NCI-H1417 treated with DMSO at 0.1 percent for 48 hours (cell line): ENCODE data around the gene GALNT18.

Source experiments
- DNase-seq: peaks from one replicate; lab custom pipeline; 2025; lab: John Stamatoyannopoulos, UW

Gene GALNT18

DNA sequence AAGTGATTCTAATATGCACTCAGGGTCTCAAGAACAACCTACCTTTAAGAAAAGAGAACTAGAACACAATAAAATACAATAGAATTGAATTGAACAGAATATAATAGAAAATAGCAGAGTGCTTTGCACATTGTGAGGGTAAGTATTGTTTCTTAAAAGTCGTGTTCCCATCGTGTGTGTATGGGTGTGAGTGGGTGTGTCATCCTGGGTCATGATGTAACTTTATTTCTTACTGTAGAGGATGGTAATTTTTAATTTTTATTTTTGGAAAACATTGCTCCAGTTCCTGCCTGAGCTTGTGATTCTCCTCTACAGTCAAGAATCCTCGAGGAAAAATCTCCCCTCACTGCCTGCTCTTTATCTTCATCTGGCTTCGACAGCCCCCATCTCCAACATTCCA lies 193.1 kb downstream of the GALNT18 start:
- no peak for DNase-seq

DNA sequence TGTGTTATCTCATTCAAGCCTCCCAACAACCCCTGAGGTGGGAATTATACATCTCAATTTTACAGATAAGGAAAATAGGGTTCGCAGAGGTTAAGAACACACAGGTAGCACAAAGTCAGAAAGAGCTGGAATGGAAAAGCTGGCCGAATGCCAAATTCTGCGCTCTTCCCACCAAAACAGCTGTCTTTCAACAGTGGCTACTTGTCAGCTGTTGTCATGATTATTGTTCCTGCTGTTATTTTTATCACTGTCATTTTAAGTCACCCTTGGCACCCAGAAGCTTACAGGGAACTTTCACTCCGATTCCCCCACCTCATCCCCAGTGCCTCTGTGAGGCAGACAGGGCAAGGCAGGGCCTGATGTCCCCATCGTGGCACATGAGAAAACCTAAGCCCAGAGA lies 194.3 kb downstream of the GALNT18 start:
- DNase-seq, result peak; percentile 2

DNA sequence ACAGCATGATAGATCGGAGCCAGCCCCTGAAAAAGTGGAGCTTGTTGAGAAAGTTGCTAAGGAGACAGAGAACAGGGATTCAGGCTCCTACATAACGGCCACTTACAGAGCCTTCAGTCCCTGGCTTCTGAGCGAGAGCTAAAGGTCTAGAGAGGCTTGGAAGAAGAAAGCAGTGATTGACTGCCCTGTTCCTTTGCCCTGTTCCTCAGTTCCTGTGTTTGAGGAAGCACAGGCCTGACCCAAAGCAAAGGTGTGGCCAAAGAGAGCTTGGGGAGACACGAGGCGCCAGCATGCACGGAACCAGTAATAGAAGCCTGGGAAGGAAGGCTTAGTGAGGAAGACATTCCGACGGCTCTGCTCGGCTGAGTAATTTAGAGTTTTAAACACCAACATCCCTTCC lies 194.7 kb downstream of the GALNT18 start:
- no peak for DNase-seq

DNA sequence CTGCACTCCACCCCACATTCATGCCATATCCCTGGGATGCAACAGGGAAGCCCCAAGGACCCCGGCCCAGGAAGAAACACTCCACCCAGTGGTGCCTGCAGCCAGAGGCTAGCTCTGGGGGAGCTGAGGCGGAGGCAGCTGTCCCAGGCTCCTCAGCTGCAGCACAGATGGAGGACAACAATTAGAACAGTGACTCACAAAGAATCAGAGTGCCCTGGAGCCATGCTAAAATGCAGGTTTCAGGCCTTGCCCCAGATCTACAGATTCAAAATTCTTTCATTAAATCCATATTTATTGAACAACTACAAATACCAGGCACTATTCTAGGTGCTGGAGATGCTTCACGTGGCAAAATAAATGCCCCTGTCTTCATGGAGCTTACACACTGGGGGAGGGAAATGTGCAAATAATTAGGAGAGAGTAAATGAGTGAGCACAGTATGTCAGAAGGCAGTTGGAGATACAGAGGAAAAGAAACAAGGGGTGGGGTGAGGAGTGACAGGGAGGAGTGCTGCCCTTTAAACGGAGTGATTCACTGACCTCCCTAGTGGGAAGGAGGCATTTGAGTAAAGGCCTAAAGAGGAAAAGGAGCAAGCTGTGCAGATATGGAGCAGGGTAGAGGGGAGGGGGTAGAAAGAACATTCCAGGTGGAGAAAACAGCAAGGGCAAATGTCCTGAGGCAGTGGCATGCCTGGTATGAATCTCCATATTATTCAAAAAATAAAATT lies 195.4 kb downstream of the GALNT18 start:
- DNase-seq, result no peak

DNA sequence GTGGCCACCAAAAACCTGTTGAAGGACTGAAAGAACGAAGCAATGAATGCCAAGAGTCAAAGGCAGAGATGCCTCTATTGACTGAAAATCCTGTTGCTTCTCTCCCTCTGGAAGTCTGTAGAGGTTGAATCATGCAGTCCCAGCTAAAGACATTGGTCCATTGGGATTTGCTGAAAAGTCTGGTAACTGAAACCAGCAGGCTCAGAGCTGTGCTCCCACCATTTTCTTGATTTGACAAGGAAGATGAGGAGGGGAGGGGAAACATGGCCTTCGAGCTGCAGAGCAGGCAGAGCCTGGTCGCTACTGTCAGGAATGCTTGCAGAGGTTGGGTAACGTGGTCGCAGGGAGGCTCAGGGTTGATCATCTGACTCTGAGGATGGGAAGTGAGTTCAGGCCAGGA lies 196.0 kb downstream of the GALNT18 start:
- DNase-seq, result no peak

DNA sequence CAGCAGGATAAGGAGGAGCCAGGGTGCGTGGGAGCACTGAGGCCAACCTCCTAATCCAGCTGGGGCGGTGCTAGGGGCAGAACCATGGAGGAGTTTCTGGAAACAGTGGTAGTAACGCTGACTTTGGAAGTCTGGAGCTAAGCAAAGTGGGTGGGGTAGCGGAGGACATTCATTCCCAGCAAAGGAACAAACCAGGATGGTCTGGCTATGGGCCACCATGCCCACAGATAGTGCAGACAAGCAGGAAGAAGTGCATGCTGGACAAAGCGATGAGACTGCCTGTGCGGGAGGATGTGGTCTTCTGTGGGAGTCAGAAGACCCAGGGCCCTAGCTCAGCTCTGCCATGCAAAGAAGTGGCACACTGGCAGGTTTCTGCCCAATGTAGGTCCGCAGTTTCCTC lies 197.1 kb downstream of the GALNT18 start:
- no peak for DNase-seq

DNA sequence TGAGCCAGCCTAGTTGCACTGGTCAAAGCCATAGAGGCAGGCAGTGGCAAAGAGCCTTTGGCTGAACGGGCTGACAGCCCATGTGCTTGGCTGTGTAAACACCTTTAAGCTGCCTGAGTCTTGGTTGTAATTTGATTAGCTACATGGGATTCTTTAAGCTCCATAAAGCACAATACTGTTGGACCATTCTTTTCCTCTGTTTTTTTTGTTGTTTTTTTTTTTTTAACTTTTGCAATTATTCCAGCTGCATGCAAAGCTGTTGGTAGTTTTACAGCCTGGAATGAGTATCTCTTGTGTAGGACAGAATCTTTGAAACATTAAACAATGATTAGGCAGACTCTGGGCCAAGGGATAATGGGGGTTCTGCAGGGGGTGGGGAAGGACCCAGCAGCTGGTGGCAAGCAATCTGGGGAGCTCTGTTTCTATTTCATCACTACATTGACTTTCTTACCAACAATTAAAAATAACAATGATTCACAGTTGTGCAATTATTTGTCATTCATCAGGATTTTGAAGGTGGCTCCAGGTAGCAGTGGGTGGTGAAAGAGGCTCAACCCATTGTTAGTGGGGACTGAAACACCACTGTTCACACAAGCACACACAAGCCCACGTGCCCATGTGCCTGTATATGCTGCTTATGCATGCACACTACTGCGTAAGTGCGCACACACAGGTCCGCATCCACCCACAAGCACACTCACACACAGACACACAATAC lies 199.2 kb downstream of the GALNT18 start:
- no peak for DNase-seq

DNA sequence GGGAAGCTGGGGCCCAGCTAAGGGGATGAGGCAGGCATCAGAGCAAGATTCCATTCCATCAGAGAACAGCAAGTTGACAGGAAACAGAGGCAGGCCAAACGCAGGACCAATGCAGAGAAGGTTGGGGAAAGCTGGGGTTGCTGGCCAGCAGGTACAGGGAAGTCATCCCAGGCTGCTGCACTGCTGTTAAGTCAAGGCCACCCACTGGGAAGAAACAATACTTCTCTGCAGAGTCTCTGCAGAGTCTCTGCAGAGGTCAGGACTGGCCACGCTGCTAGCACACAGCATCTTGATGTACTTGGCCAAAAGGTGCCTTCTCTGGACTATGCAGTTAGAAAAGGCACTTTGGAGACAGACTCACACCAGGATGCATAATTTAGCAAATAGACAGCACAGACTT lies 200.3 kb downstream of the GALNT18 start:
- no peak for DNase-seq

DNA sequence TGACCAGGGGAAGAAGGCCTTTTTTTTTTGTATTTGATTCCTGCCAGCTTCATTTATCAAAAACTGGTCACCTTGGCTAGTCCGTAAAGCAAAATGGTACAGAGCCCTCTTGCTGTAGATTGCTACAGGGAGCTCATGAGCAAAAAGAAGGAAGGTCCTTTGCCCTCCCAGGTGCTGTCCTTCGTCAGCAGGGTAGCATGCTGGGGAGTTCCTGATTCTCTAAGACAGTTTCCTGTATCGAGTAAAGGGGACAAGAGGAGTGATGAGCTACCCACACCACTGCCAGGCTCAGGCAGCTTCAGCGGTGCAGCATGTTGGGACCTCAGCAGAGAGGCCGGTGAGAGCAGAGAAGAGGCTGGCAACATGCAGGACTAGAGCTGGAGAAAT lies 200.9 kb downstream of the GALNT18 start:
- DNase-seq, result no peak

DNA sequence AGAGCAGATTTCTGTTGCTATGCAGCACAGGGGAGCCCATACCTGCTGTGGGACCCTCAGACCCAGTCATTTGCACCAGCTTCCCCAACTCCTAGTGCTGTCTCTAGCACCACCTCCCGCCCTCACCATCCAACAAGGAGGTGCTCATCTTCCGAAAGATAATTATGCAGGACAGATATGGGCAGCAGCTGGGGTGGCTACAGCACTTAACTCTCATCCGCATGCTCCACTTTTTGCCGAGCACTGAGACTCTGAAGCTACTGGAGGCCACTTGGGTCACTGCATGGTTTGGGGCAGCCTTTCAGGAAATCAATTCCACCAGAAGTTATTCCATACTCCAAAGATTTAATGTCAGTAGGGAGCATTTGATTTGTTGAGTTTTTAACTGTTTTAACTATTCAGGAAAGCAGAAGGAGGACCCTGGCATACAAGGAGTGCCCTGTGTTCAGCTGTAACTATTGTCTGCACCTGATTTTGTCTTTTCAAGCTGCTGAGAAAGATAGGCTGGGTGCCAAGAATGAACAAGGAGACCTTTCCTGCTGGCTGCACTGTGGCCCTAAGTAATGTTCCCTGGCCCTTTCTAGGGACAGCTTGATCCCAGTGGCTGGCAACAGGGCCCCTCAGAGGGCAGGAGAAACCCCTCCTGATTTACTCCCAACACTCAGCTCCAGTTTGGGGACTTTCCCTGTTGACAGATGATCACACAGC lies 201.5 kb downstream of the GALNT18 start:
- DNase-seq, result no peak

DNA sequence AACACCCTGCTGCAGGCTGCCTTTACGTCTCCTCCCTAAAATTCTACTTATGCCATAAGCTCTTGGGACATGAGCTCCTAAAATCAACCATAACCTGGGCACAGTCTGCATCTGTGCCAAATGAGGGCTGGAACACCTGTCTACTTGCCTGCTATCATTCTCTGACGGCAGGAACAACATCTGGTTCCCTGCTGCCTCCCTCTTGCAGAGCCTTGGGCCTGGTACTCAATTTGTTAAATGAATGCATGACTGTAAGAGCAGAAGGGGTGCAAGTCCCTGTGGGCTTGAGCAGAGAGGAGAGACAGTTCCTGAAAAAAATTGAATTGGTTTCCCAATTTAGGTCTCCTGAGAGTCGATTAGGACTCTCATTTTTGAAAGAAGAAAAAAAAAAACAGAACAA lies 202.1 kb downstream of the GALNT18 start:
- no peak for DNase-seq

DNA sequence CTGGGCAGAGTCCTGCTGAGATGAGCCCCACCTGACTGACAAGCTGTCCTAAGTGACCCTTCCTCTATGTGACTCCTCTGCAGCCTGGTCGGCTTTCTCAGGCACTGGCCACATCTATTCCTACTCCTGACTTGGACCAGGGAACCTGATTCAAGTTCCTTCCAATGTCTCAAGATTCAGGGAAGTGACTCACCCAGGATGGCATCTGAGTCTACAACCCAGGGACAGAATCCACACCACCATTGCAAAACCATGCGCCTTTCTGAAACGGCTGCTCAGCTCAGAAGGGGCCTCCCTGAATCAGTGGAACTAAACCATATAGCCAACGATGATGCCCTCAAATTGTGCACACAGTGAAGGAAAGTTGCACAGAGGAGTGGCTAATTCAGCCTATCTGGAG lies 204.9 kb downstream of the GALNT18 start:
- DNase-seq, result no peak

DNA sequence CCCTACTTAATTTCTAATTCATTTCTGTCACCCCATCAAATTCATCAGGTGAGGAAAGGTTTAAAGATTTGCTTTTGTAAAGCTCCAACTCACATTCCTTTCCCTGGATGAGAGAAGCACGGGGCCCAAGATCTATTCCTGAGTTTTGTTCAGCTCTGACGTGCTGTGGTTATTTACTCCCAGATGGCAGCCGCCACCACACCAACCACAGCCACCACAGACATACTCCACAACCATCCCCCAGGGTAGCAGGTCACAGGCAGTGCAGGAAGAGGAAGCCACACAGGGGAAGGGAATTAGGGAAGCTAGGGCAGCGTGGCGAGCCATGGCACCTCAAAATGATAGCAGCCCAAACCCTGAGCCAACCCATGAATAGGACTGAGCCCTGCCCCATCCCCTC lies 205.3 kb downstream of the GALNT18 start:
- no peak for DNase-seq

DNA sequence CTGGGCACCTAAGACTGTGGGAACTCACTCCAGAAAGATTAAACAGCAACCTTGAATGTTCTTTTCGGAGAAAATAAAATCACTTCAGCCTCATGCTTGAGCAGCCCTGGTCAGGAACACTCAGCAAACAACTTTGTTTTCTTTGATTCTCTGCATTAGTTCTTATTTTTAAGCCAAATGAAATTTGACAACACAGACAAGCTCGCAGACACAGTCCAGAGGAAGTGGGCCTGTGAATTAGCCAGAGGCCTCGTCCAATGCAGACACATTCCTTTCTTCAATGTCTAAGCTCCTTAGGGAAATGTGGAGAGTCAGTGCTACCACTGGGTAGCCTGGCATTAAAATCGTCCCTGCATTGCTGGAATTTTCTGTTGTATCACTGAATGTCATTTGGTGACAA lies 205.9 kb downstream of the GALNT18 start:
- no peak for DNase-seq

DNA sequence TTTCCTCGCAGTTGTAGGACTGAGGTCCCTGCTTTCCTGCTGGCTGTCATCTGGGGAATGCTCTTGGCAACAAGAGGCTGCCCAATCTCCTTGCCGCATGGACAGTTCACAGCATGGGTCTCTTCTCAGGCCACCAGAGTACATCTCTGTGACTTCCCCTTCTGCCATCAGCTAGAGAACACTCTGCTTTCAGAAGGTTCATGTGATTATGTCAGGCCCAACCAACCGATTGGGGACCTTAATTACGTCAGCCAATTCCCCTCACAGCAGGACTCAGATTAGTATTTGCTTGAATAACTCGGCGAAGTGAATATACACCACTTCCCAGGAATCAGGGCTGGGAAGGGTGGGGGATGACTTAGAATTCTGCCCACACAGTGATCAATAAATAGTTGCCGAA lies 206.8 kb downstream of the GALNT18 start:
- no peak for DNase-seq

DNA sequence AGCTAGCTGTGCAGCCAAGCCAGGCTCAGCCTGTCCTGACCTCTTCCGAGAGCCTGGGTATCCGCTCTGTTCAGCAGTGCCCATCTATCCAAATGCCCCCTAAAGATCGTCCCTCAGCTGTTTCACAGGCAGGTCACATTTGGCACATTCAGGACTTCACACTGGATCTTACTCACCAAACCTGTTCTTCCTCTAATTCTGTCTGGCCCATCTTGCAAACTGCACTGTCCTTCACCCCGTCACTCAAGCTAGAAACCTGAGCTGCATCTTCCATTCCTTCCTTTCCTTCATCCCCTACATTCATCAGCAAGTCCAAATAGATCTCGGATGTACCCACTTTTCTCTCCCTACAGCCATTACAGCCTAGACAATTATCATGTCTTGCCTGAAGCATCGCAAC lies 208.0 kb downstream of the GALNT18 start:
- DNase-seq, result no peak

DNA sequence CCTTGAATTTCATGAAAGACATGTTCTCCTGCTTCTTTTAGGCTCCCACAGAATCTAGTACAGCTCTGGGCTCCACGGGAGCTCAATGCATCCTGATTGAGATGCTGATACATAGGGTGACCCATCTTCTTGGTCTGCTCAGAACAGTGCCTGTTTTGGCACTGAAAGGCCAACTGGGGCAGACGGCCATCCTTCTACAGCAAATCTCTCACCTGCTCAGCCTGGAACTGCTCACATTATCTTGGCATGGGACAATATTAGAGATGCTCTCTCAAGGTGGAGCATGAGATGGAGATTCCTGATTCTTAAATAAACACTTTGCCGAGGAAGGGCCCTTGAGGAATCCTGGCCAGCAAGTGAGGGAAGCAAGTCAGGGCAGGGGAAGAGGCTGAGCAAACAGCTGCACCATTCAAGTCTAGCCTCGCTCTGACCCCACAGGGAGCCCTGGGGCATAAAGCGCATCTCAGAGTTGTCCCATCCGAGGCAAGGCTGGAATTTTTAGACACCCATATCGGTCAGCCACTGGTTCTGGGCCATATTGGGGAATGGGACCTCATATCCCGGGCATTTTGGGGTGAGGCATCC lies 210.3 kb downstream of the GALNT18 start:
- no peak for DNase-seq

DNA sequence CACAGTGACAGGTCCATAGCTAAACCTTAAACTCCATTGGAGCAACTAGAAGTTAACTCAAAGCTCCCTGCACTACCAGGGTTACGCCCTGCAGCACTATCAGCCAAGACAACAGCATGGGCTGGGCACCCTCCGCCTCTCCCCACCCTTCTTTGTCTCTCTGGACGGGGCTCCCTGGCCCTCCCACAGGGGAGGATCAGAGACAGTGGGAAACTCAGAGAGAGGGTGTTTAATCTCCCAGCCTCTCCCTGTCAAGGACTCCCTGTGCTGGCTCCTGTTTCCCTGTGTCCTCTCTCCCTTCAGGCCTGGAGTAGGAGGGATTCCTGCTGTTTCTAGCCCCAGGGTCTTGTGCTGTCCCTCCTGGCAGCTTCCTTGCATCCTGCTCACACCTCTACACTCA lies 211.9 kb downstream of the GALNT18 start:
- DNase-seq, result peak; percentile 37

DNA sequence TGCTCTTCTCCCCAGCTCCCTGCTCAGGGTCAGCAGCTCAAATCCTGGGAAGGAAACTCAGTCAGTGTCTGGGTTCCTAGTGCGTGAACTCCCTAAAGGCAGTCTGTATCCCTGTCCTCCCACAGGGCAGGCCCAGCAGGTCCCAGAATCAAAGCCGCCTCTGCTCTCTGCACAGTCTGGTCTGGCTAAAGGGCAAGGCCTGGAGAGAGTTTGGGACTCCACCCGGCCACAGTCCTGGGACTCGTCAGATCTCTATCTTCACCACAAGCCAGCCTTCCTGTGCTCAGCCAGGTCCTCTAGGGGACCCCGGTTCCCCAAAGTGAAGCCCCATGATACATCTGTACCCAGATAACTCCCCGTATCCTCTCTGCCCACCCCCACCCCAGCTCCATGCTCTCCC lies 212.6 kb downstream of the GALNT18 start:
- DNase-seq, result no peak

DNA sequence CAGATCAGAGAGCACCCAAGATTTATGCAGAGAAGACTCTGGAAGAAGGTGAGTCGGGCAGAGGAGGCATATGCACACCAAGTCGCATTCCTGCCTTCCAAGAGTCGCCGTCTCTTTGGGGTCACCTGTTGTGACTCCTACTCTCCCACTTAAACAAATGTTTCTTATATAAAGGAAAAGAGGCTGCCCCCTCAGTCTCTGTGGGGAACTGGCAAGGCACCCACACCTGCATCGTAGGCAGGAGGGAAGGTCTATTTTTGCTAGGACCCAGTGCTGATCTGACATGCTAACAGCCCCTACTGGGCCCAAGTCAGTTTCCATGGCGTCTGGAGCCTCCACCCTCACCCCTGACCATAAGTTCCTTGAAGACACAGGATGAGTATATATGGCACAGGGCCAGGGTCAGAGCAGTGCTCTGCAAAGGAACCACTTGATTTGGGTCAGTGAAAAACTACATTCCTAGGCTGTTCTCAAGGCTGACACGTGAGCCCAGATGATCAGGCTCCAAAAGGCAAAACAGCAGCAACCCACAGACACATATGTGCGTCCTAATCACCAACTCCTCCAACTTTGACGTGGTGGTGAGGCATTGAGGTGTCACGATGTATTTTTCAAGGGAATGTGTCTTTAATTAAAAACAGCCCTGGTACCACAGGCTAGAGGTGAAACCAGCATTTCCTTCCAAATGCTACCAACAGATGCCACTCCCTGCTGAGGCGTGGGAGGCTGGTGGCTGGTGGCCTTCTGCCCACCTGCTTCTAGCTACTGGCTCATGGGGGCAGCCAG lies 213.2 kb downstream of the GALNT18 start:
- no peak for DNase-seq

DNA sequence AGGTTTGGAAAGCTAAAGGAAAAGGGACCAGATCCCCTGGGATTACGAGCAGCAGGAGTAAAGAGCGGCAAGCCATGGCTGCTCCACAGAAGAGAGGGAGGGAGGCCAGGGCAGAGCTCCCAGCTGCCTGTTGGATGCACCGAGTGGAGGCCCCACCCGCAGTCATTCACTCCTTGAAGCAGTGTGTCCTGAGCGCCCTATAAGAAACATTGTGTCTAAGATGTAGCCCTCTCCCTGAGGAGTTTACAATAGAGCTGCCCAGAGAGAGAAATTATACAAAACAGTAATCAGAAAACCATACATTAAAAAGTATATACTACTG lies 214.1 kb downstream of the GALNT18 start:
- no peak for DNase-seq

DNA sequence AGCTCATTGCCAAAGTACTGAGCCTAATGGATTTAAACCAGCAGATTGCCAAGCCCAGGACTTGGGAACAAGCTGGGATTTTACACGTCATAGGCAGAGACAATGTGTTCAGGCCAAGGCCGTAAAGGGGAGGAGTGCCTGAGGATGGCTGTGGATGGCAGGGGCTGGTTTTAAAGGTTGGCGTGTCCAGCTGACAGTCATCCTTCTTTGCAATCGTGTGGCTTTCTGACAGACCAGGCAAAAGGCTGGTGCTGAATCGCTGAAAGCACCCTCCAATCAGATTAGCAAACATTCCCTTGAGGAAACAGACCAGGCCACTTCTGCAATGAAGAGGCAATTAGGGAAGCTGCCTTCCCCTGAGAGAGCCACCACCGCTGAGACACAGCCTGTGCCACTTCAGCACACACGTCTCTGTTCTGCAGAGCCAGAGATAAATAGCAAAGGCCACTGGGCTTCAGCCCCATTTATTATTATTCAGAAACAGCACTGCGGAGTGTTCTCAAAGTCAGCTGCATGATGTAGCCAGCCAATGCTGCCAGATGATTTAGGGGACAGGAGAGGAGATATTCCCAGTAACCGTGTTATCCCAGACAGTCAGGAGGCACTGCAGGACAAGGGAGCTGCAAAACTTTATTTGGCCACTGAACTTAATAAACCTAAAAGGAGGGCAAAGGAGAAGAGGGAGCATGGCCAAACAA lies 214.6 kb downstream of the GALNT18 start:
- peak; percentile 54 for DNase-seq
